GM21619 (cell line): ENCODE measurements around the gene GPA33.
"Not testable (repeated sequence)": the region's sequence is repeated elsewhere in the genome, so short reads cannot be mapped to it uniquely, and the experiment has no call there.

ENCODE experiments used
- ATAC-seq: cut with Tn5 transposase; IDR thresholded peaks from one replicate; pipeline ENCODE4 v1.9.1; 2021; ENCODE audit not compliant: unreplicated experiment

GPA33 gene

DNA sequence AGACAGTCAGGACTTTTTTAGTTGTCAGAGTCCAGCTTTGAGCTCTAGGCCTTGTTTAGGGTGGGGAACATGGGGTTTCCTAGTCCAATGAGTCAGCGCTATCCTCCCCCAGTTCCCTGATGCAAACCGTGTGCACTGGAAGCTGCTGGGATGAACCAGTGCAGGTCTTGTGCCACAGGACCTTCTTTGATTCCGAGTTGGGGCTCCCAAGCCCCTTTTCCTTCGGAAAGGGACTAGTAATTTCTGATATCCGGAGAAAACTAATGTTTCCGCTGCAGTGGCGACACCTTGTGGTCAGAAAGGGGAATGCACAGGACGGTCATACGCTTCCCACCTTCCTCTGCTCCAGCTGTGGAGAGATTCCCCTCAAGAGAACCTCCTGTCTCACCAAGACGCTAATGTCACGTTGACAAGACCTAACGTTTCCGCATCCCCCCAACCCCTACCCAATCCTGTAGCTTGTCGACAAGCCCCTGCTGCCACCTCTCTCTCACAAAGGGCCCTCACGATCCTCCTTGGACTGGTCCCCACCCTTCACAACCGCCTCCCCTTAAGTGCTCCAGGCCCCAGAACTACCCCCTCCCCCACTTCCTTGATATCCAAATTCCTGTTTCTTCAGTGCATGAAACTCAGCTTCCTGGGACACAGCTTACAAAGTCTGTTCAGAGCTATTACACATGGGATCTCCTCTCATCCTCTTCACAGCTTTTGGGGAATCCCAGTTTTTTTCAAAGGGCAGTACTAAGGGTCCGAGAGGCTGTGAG lies 30.9 kb downstream of the GPA33 start:
- peak; percentile 45 for ATAC-seq

GRCh38 chr1:167057241-167057688 lies 32.9 kb downstream of the GPA33 start:
- peak; percentile 66 for ATAC-seq

DNA sequence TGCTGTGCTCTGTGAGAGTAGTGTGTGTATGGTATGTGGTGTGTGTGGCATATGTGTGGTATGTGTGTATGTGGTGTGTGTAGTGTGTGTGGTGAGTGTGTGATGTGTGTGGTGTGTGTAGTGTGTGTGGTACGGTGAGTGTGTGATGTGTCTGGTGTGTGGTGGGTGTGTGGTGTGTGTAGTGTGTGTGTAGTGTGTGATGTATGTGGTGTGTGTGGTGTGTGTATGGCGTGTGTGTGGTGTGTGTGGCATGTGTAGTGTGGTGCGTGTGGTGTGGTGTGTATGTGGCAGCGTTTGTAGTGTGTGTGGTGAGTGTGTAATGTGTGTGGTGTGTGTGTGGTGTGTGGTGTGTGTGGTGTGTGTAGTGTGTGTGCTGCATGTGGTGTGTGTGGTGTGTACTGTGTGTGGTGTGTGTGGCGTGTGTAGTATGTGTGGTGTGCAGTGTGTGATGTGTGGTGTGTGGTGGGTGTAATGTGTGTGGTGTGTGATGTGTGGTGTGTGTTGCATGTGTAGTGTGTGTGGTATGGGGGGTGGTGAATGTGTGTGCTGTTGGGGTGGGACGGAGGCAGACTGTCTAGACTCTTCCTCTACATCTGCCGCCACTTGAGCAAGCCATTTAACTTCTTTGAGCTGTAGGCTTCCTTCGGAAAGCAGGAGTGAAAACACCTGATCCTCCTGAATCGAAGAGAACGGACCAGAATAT lies 33.5 kb downstream of the GPA33 start:
- ATAC-seq: no peak

DNA sequence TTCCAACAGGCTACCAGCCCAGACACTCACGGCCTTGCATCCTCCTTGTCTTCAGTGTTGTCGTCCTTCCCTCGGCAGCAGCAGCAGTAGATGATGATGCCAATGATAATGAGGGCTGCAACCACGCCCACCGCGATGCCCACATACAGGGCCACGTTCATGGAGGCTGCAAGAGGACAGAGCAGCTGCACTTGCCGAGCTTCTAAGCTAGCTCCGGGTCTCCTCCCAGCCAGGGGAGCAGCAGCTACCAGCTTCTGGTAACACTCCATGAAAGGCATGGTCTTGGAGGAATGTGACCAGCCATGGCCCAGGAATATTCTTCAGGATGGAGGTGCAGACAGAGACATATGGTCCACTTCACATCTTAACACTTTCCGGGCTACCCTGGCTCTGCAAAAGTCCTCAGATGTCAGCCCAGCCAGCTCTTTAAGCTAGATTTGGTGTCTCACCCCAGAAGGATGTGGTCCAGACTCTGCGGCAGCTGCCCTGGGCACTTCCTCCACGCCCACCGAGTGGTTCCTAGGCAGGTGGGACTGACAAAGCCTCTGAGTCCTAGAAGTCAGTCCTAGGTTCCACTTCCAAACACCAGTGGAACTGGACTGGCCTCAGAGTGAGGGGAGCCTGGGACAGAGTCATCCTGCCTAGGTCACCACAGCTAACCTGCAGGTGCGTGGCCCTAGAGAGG lies 35.1 kb downstream of the GPA33 start:
- no peak for ATAC-seq

DNA sequence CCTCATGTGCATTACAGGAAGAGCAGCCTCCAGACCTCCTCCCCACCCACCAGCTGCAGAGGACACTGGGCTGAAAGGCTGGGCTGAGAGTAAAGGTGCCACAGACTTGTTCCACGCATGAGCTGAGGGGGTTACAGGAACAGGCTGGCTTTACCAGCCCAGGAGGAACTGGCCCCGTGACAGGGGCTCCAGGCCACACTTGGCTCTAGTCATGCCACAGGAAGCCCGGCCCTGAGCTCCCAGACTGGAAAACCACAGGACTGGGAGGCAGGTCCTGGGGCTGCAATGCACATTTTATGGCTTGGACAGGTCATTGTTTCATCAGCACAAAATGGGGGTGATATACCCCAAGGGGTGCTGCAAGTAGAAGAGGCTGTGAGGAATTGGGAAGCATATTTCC lies 35.6 kb downstream of the GPA33 start:
- no peak for ATAC-seq

- no peak for ATAC-seq
Observed at GRCh38 chr1:167052389-167052788, 37.8 kb downstream of the GPA33 start.

- no peak for ATAC-seq
Observed at GRCh38 chr1:167051907-167052306, 38.3 kb downstream of the GPA33 start.

DNA sequence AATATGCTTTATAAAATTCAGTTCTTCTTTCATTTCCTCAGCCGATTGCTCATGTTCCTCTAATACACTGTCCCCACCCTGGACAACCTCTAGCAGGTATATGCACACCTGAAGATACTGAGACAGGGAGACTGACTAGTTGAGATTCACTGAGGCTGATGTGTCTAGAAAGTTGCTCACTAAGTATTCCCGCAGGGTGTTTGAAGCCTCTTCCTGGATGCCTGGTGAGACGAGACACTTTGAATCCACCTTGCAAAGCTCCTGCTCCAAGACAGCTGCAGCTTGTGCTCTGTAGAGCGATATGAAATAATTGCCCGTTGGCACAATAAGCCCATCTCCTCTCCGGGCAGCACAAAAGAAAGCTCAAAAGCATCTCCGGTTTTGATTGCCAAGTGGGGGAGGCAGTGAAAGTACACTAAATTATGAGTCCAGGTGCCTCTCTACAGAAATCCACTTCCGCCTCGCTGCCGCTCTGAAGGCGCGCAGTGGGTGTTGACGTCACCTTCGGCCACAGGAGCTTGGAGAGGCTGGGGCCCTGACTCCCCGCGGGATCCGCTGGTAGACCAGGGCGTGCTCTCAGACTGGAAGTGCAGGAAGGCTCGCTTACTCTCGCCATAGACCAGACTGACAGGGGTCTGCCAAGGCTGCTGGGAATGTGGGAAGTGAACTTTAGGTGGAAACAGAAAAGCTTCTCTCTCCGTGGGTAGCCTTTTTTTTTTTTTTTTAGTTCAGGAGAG lies 46.3 kb downstream of the GPA33 start:
- peak; percentile 99 for ATAC-seq

DNA sequence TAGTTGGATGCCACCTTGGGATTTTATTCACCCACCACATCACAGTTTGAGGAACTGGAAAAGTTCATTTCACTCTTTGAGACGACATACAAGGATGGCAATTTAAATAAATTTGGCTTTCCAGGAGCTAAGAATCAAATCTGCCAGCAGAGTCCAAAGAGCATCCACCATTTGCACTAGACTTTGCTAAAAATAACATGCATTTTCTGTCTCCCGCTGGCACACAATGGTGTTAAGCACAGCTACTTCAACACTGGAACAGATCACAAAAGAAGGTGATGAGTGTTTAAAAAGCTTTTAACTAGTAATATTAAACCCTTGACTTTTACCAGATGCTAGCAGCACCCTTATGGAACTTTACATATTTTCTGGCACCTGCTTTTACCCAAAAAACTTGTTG lies 56.5 kb downstream of the GPA33 start:
- no peak for ATAC-seq

DNA sequence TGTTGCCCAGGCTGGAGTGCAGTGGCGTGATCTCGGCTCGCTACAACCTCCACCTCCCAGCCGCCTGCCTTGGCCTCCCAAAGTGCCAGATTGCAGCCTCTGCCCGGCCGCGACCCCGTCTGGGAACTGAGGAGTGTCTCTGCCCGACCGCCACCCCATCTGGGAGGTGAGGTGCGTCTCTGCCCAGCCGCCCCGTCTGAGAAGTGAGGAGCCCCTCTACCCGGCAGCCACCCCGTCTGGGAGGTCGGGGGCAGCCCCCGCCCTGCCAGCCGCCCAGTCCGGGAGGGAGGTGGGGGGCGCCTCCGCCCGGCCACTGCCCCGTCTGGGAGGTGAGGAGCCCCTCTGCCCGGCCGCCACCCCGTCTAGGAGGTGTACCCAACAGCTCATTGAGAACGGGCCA lies 60.6 kb downstream of the GPA33 start:
- not testable (repeated sequence) for ATAC-seq

GRCh38 chr1:167022384-167022783 lies 67.8 kb downstream of the GPA33 start:
- peak; percentile 77 for ATAC-seq

DNA sequence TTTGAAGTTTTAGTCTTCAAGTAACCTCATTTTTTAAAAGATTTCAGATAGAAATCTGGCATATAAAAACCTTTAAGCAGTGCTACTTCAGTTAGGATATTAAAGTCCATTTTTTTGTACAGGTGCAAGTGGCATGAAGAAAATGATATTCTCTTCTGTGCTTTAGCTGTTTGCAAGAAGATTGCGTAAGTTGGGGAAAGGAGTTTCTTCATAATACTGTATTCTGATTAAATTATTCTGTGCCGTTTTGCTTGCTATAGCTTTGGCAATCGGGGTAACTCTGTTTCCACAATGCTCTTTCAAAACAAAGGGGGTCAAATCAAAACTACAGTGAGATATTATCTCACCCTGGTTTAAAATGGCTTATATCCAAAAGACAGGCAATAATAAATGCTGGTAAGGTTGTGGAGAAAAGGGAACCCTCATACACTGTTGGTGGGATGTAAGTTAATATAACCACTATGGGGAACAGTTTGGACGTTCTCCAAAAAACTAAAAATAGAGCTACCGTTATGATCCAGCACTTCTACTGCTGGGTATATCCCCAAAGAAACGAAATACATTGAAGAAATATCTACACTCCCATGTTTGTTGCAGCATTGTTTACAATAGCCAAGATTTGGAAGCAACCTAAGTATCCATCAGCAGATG lies 74.0 kb downstream of the GPA33 start:
- ATAC-seq: no peak

DNA sequence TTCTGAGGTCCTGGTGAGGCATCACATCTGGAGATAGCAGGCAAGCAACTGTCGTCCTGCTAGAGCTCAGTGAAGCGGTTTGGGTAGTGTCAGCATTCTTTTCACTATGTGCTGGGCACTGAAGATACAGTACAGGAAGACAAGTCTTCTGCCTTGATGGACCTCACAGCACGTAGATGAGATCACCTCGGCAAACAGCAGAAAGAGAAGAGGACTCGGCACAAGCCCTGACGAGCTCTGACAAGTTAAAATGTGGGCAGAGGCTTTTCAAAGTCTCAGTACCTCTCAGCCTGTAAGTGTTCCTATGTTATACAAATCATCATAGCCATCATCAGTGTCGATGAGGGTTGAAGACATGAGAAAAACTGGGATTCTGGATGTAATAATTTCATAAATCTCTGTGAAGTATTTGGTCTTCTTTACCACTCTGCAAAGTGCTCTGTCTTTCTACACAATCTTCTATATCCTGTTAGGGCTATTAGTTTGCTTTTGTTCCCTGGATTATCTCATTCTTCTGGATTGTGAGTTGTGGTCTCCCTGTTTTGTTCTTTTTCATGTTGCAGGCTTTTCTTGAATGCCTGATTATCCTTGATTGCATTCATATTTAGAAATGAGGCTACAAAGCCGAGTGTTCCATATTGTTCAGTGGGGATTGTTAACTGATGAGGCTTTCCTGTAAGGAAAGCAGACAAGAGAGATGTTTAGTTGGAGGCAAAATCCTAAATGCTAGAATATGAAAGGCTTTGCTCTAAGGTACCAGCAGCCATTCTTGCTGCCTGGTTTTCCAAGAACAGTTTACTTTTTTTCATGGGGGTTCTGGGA lies 76.9 kb downstream of the GPA33 start:
- ATAC-seq: no peak

DNA sequence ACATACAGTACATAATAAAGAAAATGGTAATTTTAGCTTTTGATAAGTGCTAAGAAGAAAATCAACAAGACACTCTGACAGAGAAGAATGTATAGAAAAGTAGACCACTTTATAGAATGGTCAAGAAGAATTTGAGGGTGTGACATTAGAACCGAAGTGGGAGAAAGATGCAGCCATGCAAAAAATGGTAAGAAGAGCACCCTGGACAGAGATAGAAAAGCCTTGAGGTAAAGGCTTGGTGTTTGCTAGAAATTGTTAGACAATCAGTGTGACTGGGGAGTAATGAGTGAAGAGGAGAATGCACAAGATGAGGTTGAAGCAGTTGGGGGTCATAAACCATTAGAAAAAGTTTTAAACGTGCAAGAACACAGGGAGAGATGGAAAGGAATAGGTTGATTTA lies 77.6 kb downstream of the GPA33 start:
- ATAC-seq: no peak

DNA sequence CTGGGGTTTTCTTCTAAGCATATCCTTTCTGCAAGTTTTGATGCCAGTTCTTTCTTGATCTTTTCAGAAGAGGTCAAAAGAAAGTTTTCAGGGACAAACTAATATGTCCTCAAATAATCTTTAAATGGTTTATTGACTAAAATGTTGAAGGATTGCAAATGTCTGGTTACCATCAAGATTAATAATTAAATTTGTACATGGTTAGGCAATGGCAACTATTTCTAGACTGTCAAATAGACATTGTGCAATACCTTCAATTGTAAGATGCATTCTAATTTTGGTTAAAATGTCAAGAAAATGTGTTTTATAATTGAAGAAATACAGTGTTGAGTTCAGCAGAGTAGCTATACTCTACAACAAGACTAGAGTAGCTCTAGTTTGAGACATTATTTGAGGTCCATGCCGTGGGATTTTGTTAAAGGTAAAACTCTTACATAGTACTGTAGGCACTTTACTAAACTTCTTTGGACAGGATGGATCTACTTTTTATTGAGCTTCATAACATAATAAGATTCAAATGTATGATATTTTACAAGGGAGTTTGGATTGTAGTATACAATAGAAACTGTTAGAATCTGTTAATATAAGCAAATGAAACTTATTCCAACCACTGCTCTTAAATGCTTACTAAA lies 78.5 kb downstream of the GPA33 start:
- ATAC-seq: no peak

DNA sequence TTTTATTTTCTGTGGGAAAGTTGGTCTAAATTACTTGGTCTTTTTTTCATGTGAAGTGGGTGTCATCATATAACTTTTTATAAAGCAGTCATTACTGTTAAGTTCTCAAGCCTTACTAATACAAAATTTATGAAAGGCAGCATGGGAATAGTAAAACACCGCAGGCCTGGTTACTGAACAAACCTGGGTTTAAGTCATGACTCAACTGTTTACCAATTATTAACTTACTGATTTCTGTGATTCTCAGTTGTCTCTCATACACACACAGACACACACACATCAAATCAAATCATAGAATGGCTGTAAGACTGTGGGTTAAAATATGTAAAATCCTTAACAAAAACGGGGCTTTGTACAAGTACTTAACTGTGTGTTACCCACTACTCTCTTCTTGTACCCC lies 86.5 kb downstream of the GPA33 start:
- no peak for ATAC-seq
